SH-SY5Y (cell line): Measurements from ENCODE around the gene HMGXB4.

Experiments used
- GATA2 ChIP-seq: IDR thresholded peaks from 2 replicates; pipeline ENCODE4 v1.6.1; 2011; ENCODE audit warnings: mild to moderate bottlenecking, low read depth, low read length
- GATA3 ChIP-seq: IDR thresholded peaks from 2 replicates; pipeline ENCODE4 v1.6.1; 2011; ENCODE audit warnings: low read depth, mild to moderate bottlenecking, low read length, moderate library complexity

DNA sequence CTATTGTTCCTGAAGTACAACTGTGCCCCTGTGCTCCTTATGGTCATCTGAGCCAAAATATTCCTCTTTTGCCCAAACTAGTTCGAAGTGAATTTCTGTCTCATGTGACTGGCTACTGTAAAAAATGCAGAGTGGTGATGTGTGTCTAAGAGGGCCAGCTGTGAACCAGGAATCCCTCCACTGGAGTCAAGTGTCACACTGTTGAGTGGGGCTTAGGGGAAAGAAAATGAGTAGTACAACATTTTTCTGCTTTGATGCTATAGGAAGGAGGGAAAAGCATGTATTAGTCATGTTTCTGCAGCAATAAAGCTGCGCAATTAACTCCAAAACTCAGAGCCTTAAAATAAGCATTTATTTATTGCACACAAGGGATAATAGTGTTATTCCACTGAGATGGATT is 39.8 kb upstream of the HMGXB4 start:
- TF ChIP-seq GATA2 (no peak), GATA3 (no peak)
